GM19193 (cell line): ENCODE results near the gene LRCH3.
A peak's percentile ranks its signal among the peaks of the same experiment; 100 is the strongest.

Source experiments
- POLR2A ChIP-seq: IDR thresholded peaks from 4 replicates; pipeline ENCODE4 v1.6.1; 2011; ENCODE audit not compliant: insufficient read depth, insufficient read length; ENCODE audit errors: extremely low read depth

The LRCH3 gene

GRCh38 chr3:197791113-197791891 lies at the start of gene LRCH3:
LRCH3 (plus strand) TSS chr3:197791254; CDS start chr3:197791279, 25 bp downstream.
- TF ChIP-seq POLR2A = peak; percentile 97

GRCh38 chr3:197742787-197743186 lies 48.3 kb upstream of the LRCH3 start:
- TF ChIP-seq POLR2A = no peak

GRCh38 chr3:197746209-197746608 lies 44.8 kb upstream of the LRCH3 start:
- no peak for TF ChIP-seq POLR2A

- no peak for TF ChIP-seq POLR2A
Measured at GRCh38 chr3:197746801-197747237, 44.2 kb upstream of the LRCH3 start.

GRCh38 chr3:197748597-197749314 lies 42.3 kb upstream of the LRCH3 start:
- TF ChIP-seq POLR2A = no peak

GRCh38 chr3:197749315-197749600 lies 41.8 kb upstream of the LRCH3 start:
- no peak for TF ChIP-seq POLR2A

GRCh38 chr3:197749601-197750395 lies 41.3 kb upstream of the LRCH3 start, which contains the start of gene FYTTD1:
FYTTD1 (plus strand) TSS chr3:197749883; CDS start chr3:197749972, 89 bp downstream.
- peak; percentile 72 for TF ChIP-seq POLR2A

- peak; percentile 44 for TF ChIP-seq POLR2A
Measured at GRCh38 chr3:197750396-197750831, 40.6 kb upstream of the LRCH3 start.

GRCh38 chr3:197750858-197751737 lies 40.0 kb upstream of the LRCH3 start:
- TF ChIP-seq POLR2A = no peak

GRCh38 chr3:197752107-197752506 lies 38.9 kb upstream of the LRCH3 start:
- no peak for TF ChIP-seq POLR2A

GRCh38 chr3:197753263-197753662 lies 37.8 kb upstream of the LRCH3 start:
- no peak for TF ChIP-seq POLR2A

GRCh38 chr3:197756704-197757103 lies 34.4 kb upstream of the LRCH3 start:
- no peak for TF ChIP-seq POLR2A

- no peak for TF ChIP-seq POLR2A
Measured at GRCh38 chr3:197758512-197758911, 32.5 kb upstream of the LRCH3 start.

GRCh38 chr3:197761784-197762183 lies 29.3 kb upstream of the LRCH3 start:
- TF ChIP-seq POLR2A = no peak

- no peak for TF ChIP-seq POLR2A
Measured at GRCh38 chr3:197775317-197775716, 15.7 kb upstream of the LRCH3 start.

- TF ChIP-seq POLR2A = no peak
Measured at GRCh38 chr3:197782230-197782629, 8.8 kb upstream of the LRCH3 start.
